Measurements from ENCODE around the gene FAM3C.

- TF ChIP-seq CTCF (IDR thresholded peaks at IDR 0.05; ENCODE audit: insufficient read depth, low read length) = no peak
- TF ChIP-seq POLR2AphosphoS5 (IDR thresholded peaks at IDR 0.05; ENCODE audit: low read depth) = no peak
Observed at GRCh38 chr7:121382473-121382872, 13.6 kb downstream of the FAM3C start.
